ENCODE data around the gene ITSN1.

The ITSN1 gene

GRCh38 chr21:33682992-33683627 is 40.8 kb downstream of the ITSN1 start:
- DNase-seq (ENCODE audit: low spot score in 2 of 2) (no peak), ATAC-seq (ENCODE audit: low read depth) (no peak)
- Mint-ChIP-seq H3K9me3 (no peaks in the 10 kb centered on the region), H3K4me1 (no peaks in the 10 kb centered on the region), H3K27me3 (peaks cover 3% of the 10 kb centered on the region), H3K4me3 (no peak overlapping the region), H3K27ac (no peak overlapping the region), H3K36me3 (no peaks in the 10 kb centered on the region)

- Mint-ChIP-seq H3K27me3 (peaks cover 4% of the 10 kb centered on the region), H3K4me3 (no peak overlapping the region), H3K27ac (no peak overlapping the region), H3K36me3 (no peaks in the 10 kb centered on the region), H3K9me3 (no peaks in the 10 kb centered on the region), H3K4me1 (no peaks in the 10 kb centered on the region)
- no peak for ATAC-seq (ENCODE audit: low read depth)
- DNase-seq (ENCODE audit: low spot score in 2 of 2): no peak
Observed at GRCh38 chr21:33684068-33684467, 41.8 kb downstream of the ITSN1 start.

GRCh38 chr21:33684923-33685560 is 42.7 kb downstream of the ITSN1 start:
- Mint-ChIP-seq H3K27me3 (peaks cover 4% of the 10 kb centered on the region), H3K4me1 (no peaks in the 10 kb centered on the region), H3K36me3 (no peaks in the 10 kb centered on the region), H3K27ac (no peak overlapping the region), H3K4me3 (no peak overlapping the region), H3K9me3 (no peaks in the 10 kb centered on the region)
- no peak for ATAC-seq (ENCODE audit: low read depth)
- DNase-seq (ENCODE audit: low spot score in 2 of 2): no peak

- H3K9me3 Mint-ChIP-seq: no peaks in the 10 kb centered on the region
- H3K36me3 Mint-ChIP-seq: no peaks in the 10 kb centered on the region
- DNase-seq (ENCODE audit: low spot score in 2 of 2) (no peak), ATAC-seq (ENCODE audit: low read depth) (no peak)
- H3K4me3 Mint-ChIP-seq: no peak overlapping the region
- H3K27ac Mint-ChIP-seq: no peak overlapping the region
- no peaks in the 10 kb centered on the region for H3K4me1 Mint-ChIP-seq
- peaks cover 4% of the 10 kb centered on the region for H3K27me3 Mint-ChIP-seq
Observed at GRCh38 chr21:33685613-33686197, 43.4 kb downstream of the ITSN1 start.

GRCh38 chr21:33686386-33686785 is 44.1 kb downstream of the ITSN1 start:
- Mint-ChIP-seq H3K36me3 (no peaks in the 10 kb centered on the region), H3K27me3 (peaks cover 6% of the 10 kb centered on the region), H3K4me1 (peaks cover 3% of the 10 kb centered on the region), H3K27ac (no peak overlapping the region), H3K9me3 (no peaks in the 10 kb centered on the region), H3K4me3 (no peak overlapping the region)
- DNase-seq (ENCODE audit: low spot score in 2 of 2) (no peak), ATAC-seq (ENCODE audit: low read depth) (no peak)

GRCh38 chr21:33687634-33688033 is 45.3 kb downstream of the ITSN1 start:
- no peaks in the 10 kb centered on the region for H3K36me3 Mint-ChIP-seq
- H3K9me3 Mint-ChIP-seq: no peaks in the 10 kb centered on the region
- ATAC-seq (ENCODE audit: low read depth): no peak
- H3K27ac Mint-ChIP-seq: no peak overlapping the region
- DNase-seq (ENCODE audit: low spot score in 2 of 2): no peak
- no peak overlapping the region for H3K4me3 Mint-ChIP-seq
- H3K27me3 Mint-ChIP-seq: peaks cover 4% of the 10 kb centered on the region
- H3K4me1 Mint-ChIP-seq: peaks cover 3% of the 10 kb centered on the region

GRCh38 chr21:33688353-33688752 is 46.1 kb downstream of the ITSN1 start:
- Mint-ChIP-seq H3K27ac (no peak overlapping the region), H3K36me3 (no peaks in the 10 kb centered on the region), H3K4me1 (peaks cover 3% of the 10 kb centered on the region), H3K9me3 (no peaks in the 10 kb centered on the region), H3K4me3 (no peak overlapping the region), H3K27me3 (peaks cover 4% of the 10 kb centered on the region)
- no peak for ATAC-seq (ENCODE audit: low read depth)
- no peak for DNase-seq (ENCODE audit: low spot score in 2 of 2)

GRCh38 chr21:33690874-33691273 is 48.6 kb downstream of the ITSN1 start:
- Mint-ChIP-seq H3K27ac (no peak overlapping the region), H3K36me3 (no peaks in the 10 kb centered on the region), H3K9me3 (no peaks in the 10 kb centered on the region), H3K4me3 (no peak overlapping the region), H3K4me1 (peaks cover 3% of the 10 kb centered on the region), H3K27me3 (peaks cover 3% of the 10 kb centered on the region)
- no peak for ATAC-seq (ENCODE audit: low read depth)
- no peak for DNase-seq (ENCODE audit: low spot score in 2 of 2)

- H3K9me3 Mint-ChIP-seq: no peaks in the 10 kb centered on the region
- H3K27me3 Mint-ChIP-seq: peaks cover 3% of the 10 kb centered on the region
- H3K27ac Mint-ChIP-seq: no peak overlapping the region
- peaks cover 3% of the 10 kb centered on the region for H3K4me1 Mint-ChIP-seq
- no peak for DNase-seq (ENCODE audit: low spot score in 2 of 2)
- no peak for ATAC-seq (ENCODE audit: low read depth)
- H3K36me3 Mint-ChIP-seq: no peaks in the 10 kb centered on the region
- H3K4me3 Mint-ChIP-seq: no peak overlapping the region
Observed at GRCh38 chr21:33691945-33692603, 49.8 kb downstream of the ITSN1 start.

- H3K4me1 Mint-ChIP-seq: peaks cover 2% of the 10 kb centered on the region
- H3K27ac Mint-ChIP-seq: no peak overlapping the region
- no peaks in the 10 kb centered on the region for H3K36me3 Mint-ChIP-seq
- no peaks in the 10 kb centered on the region for H3K9me3 Mint-ChIP-seq
- DNase-seq (ENCODE audit: low spot score in 2 of 2) (no peak), ATAC-seq (ENCODE audit: low read depth) (no peak)
- no peak overlapping the region for H3K4me3 Mint-ChIP-seq
- H3K27me3 Mint-ChIP-seq: peaks cover 3% of the 10 kb centered on the region
Observed at GRCh38 chr21:33695813-33696212, 53.5 kb downstream of the ITSN1 start.

GRCh38 chr21:33696465-33696864 is 54.2 kb downstream of the ITSN1 start:
- no peak for DNase-seq (ENCODE audit: low spot score in 2 of 2)
- Mint-ChIP-seq H3K27me3 (peaks cover 1% of the 10 kb centered on the region), H3K9me3 (no peaks in the 10 kb centered on the region), H3K4me1 (no peaks in the 10 kb centered on the region), H3K27ac (no peak overlapping the region), H3K4me3 (no peak overlapping the region), H3K36me3 (no peaks in the 10 kb centered on the region)
- ATAC-seq (ENCODE audit: low read depth): no peak

GRCh38 chr21:33698087-33698860 is 56.0 kb downstream of the ITSN1 start:
- ATAC-seq (ENCODE audit: low read depth): no peak
- H3K27me3 Mint-ChIP-seq: peaks cover 3% of the 10 kb centered on the region
- no peak overlapping the region for H3K27ac Mint-ChIP-seq

GRCh38 chr21:33699277-33699676 is 57.0 kb downstream of the ITSN1 start:
- no peaks in the 10 kb centered on the region for H3K36me3 Mint-ChIP-seq
- no peak overlapping the region for H3K27ac Mint-ChIP-seq
- ATAC-seq (ENCODE audit: low read depth): no peak
- peaks cover 3% of the 10 kb centered on the region for H3K27me3 Mint-ChIP-seq
- no peaks in the 10 kb centered on the region for H3K9me3 Mint-ChIP-seq
- no peaks in the 10 kb centered on the region for H3K4me1 Mint-ChIP-seq
- DNase-seq (ENCODE audit: low spot score in 2 of 2): no peak
- no peak overlapping the region for H3K4me3 Mint-ChIP-seq

More at GRCh38 chr21:33698087-33698860, 56.0 kb downstream of the ITSN1 start:
- Mint-ChIP-seq H3K36me3 (no peaks in the 10 kb centered on the region), H3K4me1 (no peaks in the 10 kb centered on the region), H3K9me3 (no peaks in the 10 kb centered on the region), H3K4me3 (no peak overlapping the region)
- DNase-seq (ENCODE audit: low spot score in 2 of 2): no peak

- H3K4me3 Mint-ChIP-seq: no peak overlapping the region
- H3K4me1 Mint-ChIP-seq: no peaks in the 10 kb centered on the region
- H3K36me3 Mint-ChIP-seq: no peaks in the 10 kb centered on the region
- no peak for DNase-seq (ENCODE audit: low spot score in 2 of 2)
- no peaks in the 10 kb centered on the region for H3K9me3 Mint-ChIP-seq
- ATAC-seq (ENCODE audit: low read depth): no peak
- H3K27ac Mint-ChIP-seq: no peak overlapping the region
- peaks cover 3% of the 10 kb centered on the region for H3K27me3 Mint-ChIP-seq
Observed at GRCh38 chr21:33700491-33700890, 58.2 kb downstream of the ITSN1 start.
